ENCODE results near the gene TPK1. TPM values are rescaled to one million over a fixed set of nuclear protein-coding genes. Genes with fewer than 3 reads are reported as not detected.

TPK1 gene
- 1.8 and 2.7 TPM in 2 replicates for total RNA-seq (2021; fragmentation: NEBNext Ultra II Directional; extraction: Animal tissue kit (Norgen Biotek cat#: 25700))
- polyA plus RNA-seq (2011; rRNA removed), result 1.7 and 1.9 TPM in 2 replicates
- 2.6 TPM for polyA plus RNA-seq (2011; cell fraction: cytosol; rRNA removed)
- 4.1 TPM for polyA plus RNA-seq (2011; cell fraction: nucleus; rRNA removed)
- 0.95 to 3.0 TPM (median 2.0 TPM) in 4 replicates for polyA plus RNA-seq (2012, experiment 1 of 2)
- polyA plus RNA-seq (2012, experiment 2 of 2), result 0.42 TPM
- polyA plus RNA-seq (2013, experiment 1 of 2), result 2.0 TPM
- 2.5 TPM for polyA plus RNA-seq (2013, experiment 2 of 2)
- polyA minus RNA-seq (2011; rRNA and poly(A)+ RNA removed), result 9.4 and 12.6 TPM in 2 replicates
- not detected for polyA minus RNA-seq (2011; cell fraction: cytosol; rRNA and poly(A)+ RNA removed)
- 17.2 TPM for polyA minus RNA-seq (2011; cell fraction: nucleus; rRNA and poly(A)+ RNA removed)
- long read RNA-seq, experiment 1, partial matches to known transcripts, result 0 of 4 reads
- long read RNA-seq, experiment 1, other reads (novel, unspliced or antisense), result 2 of 4 reads
- long read RNA-seq, experiment 2, partial matches to known transcripts, result 1 of 3 reads
- long read RNA-seq, experiment 2, other reads (novel, unspliced or antisense), result 0 of 3 reads

DNA sequence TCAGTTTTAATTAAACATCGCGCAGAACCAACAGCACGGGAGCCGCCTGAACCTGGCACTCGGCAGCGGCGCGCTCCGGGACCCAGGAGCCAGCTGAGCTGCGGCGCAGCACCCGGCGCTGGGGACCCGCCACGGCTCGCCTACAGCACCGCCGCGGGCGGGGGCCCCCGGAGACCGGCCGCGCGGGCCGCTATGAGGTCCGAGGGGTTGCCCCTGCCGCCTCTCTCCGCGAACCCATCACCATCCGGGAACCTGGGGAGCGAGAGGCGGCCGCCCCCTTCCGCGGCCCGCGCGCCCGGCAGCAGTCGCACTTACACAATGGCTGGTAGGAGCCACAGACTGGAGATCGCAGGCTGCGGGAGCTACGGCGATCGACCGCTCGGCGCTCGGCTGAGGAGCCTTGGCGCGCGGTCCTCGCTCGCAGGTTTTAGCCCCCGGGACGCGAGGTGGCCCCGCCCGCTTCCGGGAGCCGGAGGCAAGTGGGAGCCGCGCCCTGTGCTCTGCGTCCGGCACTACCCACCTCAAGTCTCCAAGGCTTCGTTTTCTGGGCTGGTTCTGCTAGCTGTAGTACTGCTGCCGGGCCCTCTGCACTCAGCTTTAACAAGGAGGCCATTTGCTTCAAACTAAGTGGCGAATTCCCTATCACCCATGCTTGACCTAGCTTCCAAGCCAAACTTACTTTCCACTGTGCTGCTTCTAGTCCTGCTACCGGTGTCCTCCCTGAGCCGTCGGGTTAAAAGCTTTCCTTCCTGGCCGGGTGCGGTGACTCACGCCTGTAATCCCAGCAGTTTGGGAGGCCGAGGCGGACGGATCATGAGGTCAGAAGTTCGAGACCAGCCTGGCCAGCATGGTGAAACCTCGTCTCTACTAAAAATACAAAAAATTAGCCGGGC, at the start of gene TPK1:
TPK1 (minus strand) TSS at position 402 of the 893 bp plus-strand sequence. CDS start 451 bp downstream, outside the sequence.
- Histone ChIP-seq H2BK12ac (ENCODE audit: low read depth, low read length) (peak within 1 kb of the TSS; percentile 68; the same call in 1 of the 2 replicates), H3K23ac (ENCODE audit: insufficient read length) (no peak within 1 kb of the TSS), H4K5ac (ENCODE audit: insufficient read length, low read depth, low read length) (peak within 1 kb of the TSS; percentile 83), H3K79me1 (ENCODE audit: low read depth, low read length) (no peaks in the 10 kb centered on the region), H3K27ac (ENCODE audit: low read depth, low read length) (peak within 1 kb of the TSS; percentile 62; the same call in 1 of the 2 replicates), H2BK120ac (replicated peaks; ENCODE audit: low read depth, low read length) (peak within 1 kb of the TSS; percentile 83), H3K56ac (replicated peaks; ENCODE audit: insufficient read length, low read depth, low read length) (peak within 1 kb of the TSS; percentile 92), H3K18ac (ENCODE audit: extremely low read depth, low read length) (peak within 1 kb of the TSS; percentile 97), H4K8ac (ENCODE audit: extremely low read depth, insufficient read depth, low read length) (peak within 1 kb of the TSS; percentile 89; the same call in 1 of the 2 replicates), H3K4ac (replicated peaks; ENCODE audit: insufficient read length, low read depth, low read length) (peak within 1 kb of the TSS; percentile 98), H3K4me3 (ENCODE audit: extremely low read depth in 1 of 4, insufficient read depth in 2 of 4, low read depth in 3 of 4, low read length in 4 of 4) (peak within 1 kb of the TSS; percentile 80 to 88 (median 84)), H4K20me1 (replicated peaks in 1 of 2; ENCODE audit: control insufficient read depth in 1 of 2, insufficient read depth in 2 of 2, low read length in 2 of 2) (no peaks in the 10 kb centered on the region), H3K23me2 (ENCODE audit: low read depth, low read length) (peaks cover 6% of the 10 kb centered on the region), H2BK15ac (ENCODE audit: low read length) (no peak within 1 kb of the TSS; the same call in 1 of the 2 replicates), H3K79me2 (ENCODE audit: control insufficient read depth in 1 of 2, insufficient read depth in 2 of 2, low read length in 2 of 2) (no peaks in the 10 kb centered on the region), H3K9me3 (ENCODE audit: insufficient read depth in 2 of 2, low read depth in 1 of 2, low read length in 1 of 2) (no peaks in the 10 kb centered on the region), H2BK20ac (ENCODE audit: low read length) (no peak within 1 kb of the TSS), H3K36me3 (ENCODE audit: control insufficient read depth in 2 of 4, insufficient read depth in 4 of 4, low read length in 3 of 4) (no peaks in the 10 kb centered on the region), H4K91ac (replicated peaks; ENCODE audit: insufficient read length, low read length) (peak within 1 kb of the TSS; percentile 34), H3K4me1 (replicated peaks in 1 of 4; ENCODE audit: control insufficient read depth in 3 of 4, insufficient read depth in 4 of 4, low read length in 3 of 4) (peaks cover 0 to 5% (median 2%) of the 10 kb centered on the region in 4 experiments; a peak in 2 of 7 replicates), H3K27me3 (replicated peaks in 1 of 4; ENCODE audit: control insufficient read depth in 3 of 4, extremely low read depth in 1 of 4, insufficient read depth in 3 of 4, low read length in 3 of 4) (no peaks in the 10 kb centered on the region; a peak in 2 of 7 replicates), H3K9ac (replicated peaks in 1 of 4; ENCODE audit: extremely low read depth in 1 of 4, low read depth in 3 of 4, low read length in 3 of 4) (peak within 1 kb of the TSS; percentile 54 to 71 (median 65)), H2AK5ac (ENCODE audit: low read depth, low read length) (no peak within 1 kb of the TSS), H2BK5ac (ENCODE audit: low read depth, low read length) (peak within 1 kb of the TSS; percentile 94), H3K14ac (ENCODE audit: insufficient read length) (peak within 1 kb of the TSS; percentile 25), H2AFZ (ENCODE audit: low read length) (peak within 1 kb of the TSS; percentile 99), H3K4me2 (ENCODE audit: insufficient read depth in 1 of 2, low read depth in 2 of 2, low read length in 2 of 2) (peak within 1 kb of the TSS; percentile 86 to 90)
- WGBS, 2 experiments (ENCODE audit: extremely low coverage in 1 of 2, insufficient coverage in 1 of 2, insufficient read length in 1 of 2, insufficient replicate concordance in 2 of 2, low coverage in 1 of 2, low lambda C conversion rate in 2 of 2, missing lambda C conversion rate in 1 of 2), result 16% methylated on average over 52 of the region's 81 CpGs; no CpG with 5 or more reads in 1 of the 2 experiments
- DNase-seq (ENCODE audit: low read depth in 1 of 2, low spot score in 2 of 2) (peak; percentile 84 to 89), FAIRE-seq (no peak)
- POLR2A ChIA-PET (ENCODE audit: partially characterized antibody), result interaction anchor here (0.6 to 1.6 kb wide), 7 partner anchors 13 to 376 kb away, joined by 3 to 6 read pairs (median 3); no protein-coding TSS in a partner anchor
- CTCF ChIA-PET (ENCODE audit: partially characterized antibody), result interaction anchor here (0.6 to 3.2 kb wide), 5 partner anchors 15 to 1324 kb away, joined by 3 to 10 read pairs (median 4); no protein-coding TSS in a partner anchor
- TF ChIP-seq CEBPB (IDR thresholded peaks at IDR 0.05; ENCODE audit: low read depth, low read length) (peak; percentile 75), RNF2 (IDR thresholded peaks at IDR 0.05; ENCODE audit: borderline replicate concordance, low read depth, low read length, missing control alignments, poor library complexity, severe bottlenecking) (no peak), SP2 (IDR thresholded peaks at IDR 0.05; ENCODE audit: low read length) (no peak), TBP (IDR thresholded peaks at IDR 0.05; ENCODE audit: low read depth, low read length) (peak; percentile 85), YY1 (IDR thresholded peaks at IDR 0.05; ENCODE audit: low read depth, low read length) (peak; percentile 73), SRF (IDR thresholded peaks at IDR 0.05; ENCODE audit: low read depth, low read length) (peak; percentile 93), CBX5 (IDR thresholded peaks at IDR 0.05; ENCODE audit: low read depth, low read length) (no peak), JUND (IDR thresholded peaks at IDR 0.05; ENCODE audit: low read length) (no peak), NRF1 (IDR thresholded peaks at IDR 0.05; ENCODE audit: low read depth, low read length) (no peak)

Data from H1 (cell line).